ENCODE results near the gene VAV3. TPM values are rescaled to one million over a fixed set of nuclear protein-coding genes. Genes with fewer than 3 reads are reported as not detected.

The VAV3 gene
- total RNA-seq, 1 donor from 2014 or later, result 12.3 TPM

- H3K27ac Mint-ChIP-seq, result no peak overlapping the region
- TF ChIP-seq CTCF (conservative IDR thresholded peaks at IDR 0.05), result no peak
- no peaks in the 10 kb centered on the region for H3K36me3 Mint-ChIP-seq
- H3K9me3 Mint-ChIP-seq, result no peaks in the 10 kb centered on the region
- peaks cover 5% of the 10 kb centered on the region for H3K27me3 Mint-ChIP-seq
- peaks cover 11% of the 10 kb centered on the region for H3K4me1 Mint-ChIP-seq (ENCODE audit: unreplicated experiment)
- H3K4me3 Mint-ChIP-seq, result no peak overlapping the region
- no peak for DNase-seq (ENCODE audit: extremely low spot score, unreplicated experiment)
These were observed 14.5 kb downstream of the VAV3 start for GRCh38 chr1:107950464-107950863.

- peaks cover 5% of the 10 kb centered on the region for H3K27me3 Mint-ChIP-seq
- DNase-seq (ENCODE audit: extremely low spot score, unreplicated experiment), result no peak
- no peak overlapping the region for H3K4me3 Mint-ChIP-seq
- TF ChIP-seq CTCF (conservative IDR thresholded peaks at IDR 0.05), result no peak
- H3K36me3 Mint-ChIP-seq, result no peaks in the 10 kb centered on the region
- H3K9me3 Mint-ChIP-seq, result no peaks in the 10 kb centered on the region
- peaks cover 11% of the 10 kb centered on the region for H3K4me1 Mint-ChIP-seq (ENCODE audit: unreplicated experiment)
- H3K27ac Mint-ChIP-seq, result no peak overlapping the region
These were observed 15.3 kb downstream of the VAV3 start for GRCh38 chr1:107949467-107950253.

GRCh38 chr1:107946794-107947193 is 18.2 kb downstream of the VAV3 start:
- H3K4me3 Mint-ChIP-seq, result no peak overlapping the region
- TF ChIP-seq CTCF (conservative IDR thresholded peaks at IDR 0.05), result no peak
- DNase-seq (ENCODE audit: extremely low spot score, unreplicated experiment), result no peak
- H3K9me3 Mint-ChIP-seq, result no peaks in the 10 kb centered on the region
- no peaks in the 10 kb centered on the region for H3K36me3 Mint-ChIP-seq
- no peak overlapping the region for H3K27ac Mint-ChIP-seq
- peaks cover 5% of the 10 kb centered on the region for H3K27me3 Mint-ChIP-seq
- H3K4me1 Mint-ChIP-seq (ENCODE audit: unreplicated experiment), result peaks cover under 1% of the 10 kb centered on the region

- no peaks in the 10 kb centered on the region for H3K4me1 Mint-ChIP-seq (ENCODE audit: unreplicated experiment)
- TF ChIP-seq CTCF (conservative IDR thresholded peaks at IDR 0.05), result no peak
- no peak overlapping the region for H3K4me3 Mint-ChIP-seq
- no peaks in the 10 kb centered on the region for H3K36me3 Mint-ChIP-seq
- H3K27me3 Mint-ChIP-seq, result no peaks in the 10 kb centered on the region
- DNase-seq (ENCODE audit: extremely low spot score, unreplicated experiment), result no peak
- H3K9me3 Mint-ChIP-seq, result peaks cover 6% of the 10 kb centered on the region
- H3K27ac Mint-ChIP-seq, result no peak overlapping the region
These were observed 21.3 kb downstream of the VAV3 start for GRCh38 chr1:107943694-107944093.

GRCh38 chr1:107942814-107943213 is 22.2 kb downstream of the VAV3 start:
- TF ChIP-seq CTCF (conservative IDR thresholded peaks at IDR 0.05), result no peak
- Mint-ChIP-seq H3K27me3 (no peaks in the 10 kb centered on the region), H3K9me3 (peaks cover 6% of the 10 kb centered on the region), H3K4me3 (no peak overlapping the region), H3K36me3 (no peaks in the 10 kb centered on the region), H3K27ac (no peak overlapping the region), H3K4me1 (ENCODE audit: unreplicated experiment) (no peaks in the 10 kb centered on the region)
- DNase-seq (ENCODE audit: extremely low spot score, unreplicated experiment), result no peak
